GM21723 (cell line): ENCODE measurements around the gene FOXP1.

ENCODE experiments used
- ATAC-seq: cut with Tn5 transposase; IDR thresholded peaks from one replicate; pipeline ENCODE4 v1.9.1; 2021; ENCODE audit warnings: mild to moderate bottlenecking, moderate library complexity; ENCODE audit not compliant: unreplicated experiment

FOXP1 gene

GRCh38 chr3:71228156-71228866, 355.2 kb downstream of the FOXP1 start:
- ATAC-seq, result no peak

- ATAC-seq, result no peak
These were observed 356.3 kb downstream of the FOXP1 start for GRCh38 chr3:71227270-71227661.

DNA sequence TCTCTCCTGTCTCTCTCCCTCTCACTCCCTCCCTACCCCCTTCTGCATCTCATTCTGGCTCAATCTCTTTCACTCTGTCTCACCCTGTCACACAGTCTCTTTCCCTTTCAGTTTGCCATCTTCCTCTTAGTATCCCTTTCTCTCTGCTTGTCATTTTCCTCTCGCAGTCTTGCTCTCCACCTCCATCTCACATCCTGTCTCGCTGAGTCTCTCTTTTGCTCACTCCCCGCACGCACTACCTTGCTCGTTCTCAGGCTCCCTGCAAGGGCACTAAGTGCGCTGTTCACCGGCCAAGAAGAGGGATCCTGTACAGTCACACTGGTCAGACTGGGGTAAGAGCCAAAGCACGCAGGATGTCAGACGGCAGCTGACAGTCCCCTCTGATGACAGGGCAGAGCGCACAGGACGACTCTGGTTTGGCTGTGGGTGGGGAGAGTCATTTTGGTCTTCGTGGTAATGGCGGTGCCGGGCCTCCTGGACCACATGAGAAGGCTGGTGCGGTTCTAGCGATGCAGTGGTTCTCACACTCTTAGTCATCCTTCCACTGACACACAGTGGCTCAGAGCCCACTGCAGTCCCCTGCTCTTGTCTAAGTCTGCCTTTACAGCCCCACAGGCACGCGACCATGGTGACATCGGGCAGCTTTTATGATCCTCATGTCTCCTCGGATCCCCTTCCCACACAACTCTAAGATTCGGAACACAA, 356.8 kb downstream of the FOXP1 start:
- ATAC-seq, result peak; percentile 88

DNA sequence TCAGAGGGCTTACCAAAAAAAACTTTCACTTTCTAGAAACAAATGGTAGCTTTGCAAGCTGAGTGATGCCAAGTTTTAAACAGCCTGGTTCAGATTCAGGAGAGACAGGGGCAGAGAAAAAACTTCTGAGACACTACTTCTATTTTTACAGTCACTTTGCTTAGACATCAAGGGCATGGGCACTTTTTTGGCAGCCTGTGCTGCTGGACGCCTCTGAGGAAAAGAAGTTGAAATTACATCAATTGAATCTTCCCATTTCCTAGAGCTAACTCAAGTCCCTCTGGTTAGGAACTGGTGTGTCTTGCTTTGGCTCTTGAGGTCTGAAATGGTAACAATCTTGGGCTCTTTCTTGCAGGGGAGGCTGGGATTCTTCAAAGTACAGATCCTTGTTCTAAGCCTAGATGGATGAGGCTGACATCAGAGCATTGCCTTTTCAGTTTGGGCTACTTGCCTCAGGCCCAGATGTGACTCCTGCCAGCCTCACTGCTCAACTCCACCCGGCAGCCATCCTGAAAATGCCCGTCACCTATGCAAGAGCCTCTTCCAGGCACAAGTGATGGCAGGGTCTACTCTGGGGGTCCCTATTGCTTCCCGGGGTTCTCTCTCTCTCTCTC, 357.5 kb downstream of the FOXP1 start:
- peak; percentile 7 for ATAC-seq

DNA sequence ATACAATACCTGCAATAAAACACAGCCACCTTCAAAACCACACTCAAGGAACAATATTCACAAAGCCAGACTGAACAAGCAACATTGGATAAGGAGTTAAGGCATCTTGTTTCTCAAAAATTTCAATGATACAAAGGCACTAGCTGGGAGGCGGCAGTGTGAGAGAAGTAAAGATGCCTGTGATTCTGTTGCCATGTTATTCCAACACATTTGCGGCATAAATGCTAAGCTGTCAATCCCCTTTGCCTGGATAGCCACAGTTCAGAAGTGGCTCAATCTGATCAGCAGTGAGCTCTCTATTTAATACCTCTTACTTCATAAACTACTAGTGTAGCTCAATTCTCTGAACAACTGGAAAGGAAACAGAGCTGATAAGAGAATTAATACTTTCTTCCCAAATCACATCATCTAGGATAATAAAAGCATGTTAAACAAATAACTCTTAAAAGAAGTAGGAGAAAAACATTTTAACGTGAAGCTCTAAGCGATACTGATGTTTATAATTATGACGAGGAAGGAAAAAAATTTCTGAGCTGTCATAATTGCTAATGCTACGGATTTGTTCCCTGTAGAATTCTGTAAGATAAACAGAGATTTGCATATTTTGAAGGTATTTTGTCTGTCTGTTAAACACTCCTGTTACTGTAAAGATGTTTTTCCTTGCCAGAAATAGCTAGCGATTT, 358.4 kb downstream of the FOXP1 start:
- no peak for ATAC-seq

GRCh38 chr3:71219744-71220638, 363.5 kb downstream of the FOXP1 start:
- peak; percentile 100 for ATAC-seq

- no peak for ATAC-seq
These were observed 365.0 kb downstream of the FOXP1 start for GRCh38 chr3:71218508-71218907.

GRCh38 chr3:71217640-71218222, 365.8 kb downstream of the FOXP1 start:
- no peak for ATAC-seq

DNA sequence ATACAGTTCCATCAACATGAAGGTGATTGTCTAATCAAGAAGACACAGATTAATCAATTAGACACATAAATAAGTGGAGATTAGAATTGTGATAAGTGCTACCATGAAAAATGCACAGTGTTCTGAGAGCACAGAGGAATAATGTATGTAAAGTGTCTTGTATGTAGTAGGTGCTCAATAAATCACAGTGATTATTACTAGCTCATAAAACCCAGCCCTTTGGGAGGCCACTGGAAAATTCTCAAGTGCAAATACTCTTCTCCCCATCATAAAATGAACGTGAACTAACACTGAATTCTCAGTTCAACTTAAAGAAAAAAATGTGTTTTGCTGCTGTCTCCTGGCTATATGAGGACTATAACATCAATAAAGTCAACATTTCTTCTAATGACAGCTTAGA, 368.2 kb downstream of the FOXP1 start:
- no peak for ATAC-seq

DNA sequence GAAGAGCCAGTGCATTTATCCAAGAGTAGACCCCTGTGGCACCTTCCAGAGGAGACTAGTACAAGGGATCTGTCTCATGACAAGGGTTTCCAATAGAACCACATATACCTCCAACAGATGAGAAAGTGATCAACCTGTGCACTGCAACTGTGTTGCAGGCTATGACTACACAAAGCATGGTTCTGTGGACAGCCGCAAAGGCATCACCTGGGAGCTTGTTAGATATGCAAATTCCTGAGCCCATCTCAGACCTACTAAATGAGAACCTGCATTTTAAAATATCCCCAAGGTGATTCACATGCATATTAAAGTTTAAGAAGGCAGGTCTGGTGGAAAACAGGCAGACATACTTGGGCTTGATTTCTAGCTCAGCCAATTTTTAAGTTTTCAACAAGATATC, 368.7 kb downstream of the FOXP1 start:
- no peak for ATAC-seq

- ATAC-seq, result no peak
These were observed 369.5 kb downstream of the FOXP1 start for GRCh38 chr3:71214016-71214415.

DNA sequence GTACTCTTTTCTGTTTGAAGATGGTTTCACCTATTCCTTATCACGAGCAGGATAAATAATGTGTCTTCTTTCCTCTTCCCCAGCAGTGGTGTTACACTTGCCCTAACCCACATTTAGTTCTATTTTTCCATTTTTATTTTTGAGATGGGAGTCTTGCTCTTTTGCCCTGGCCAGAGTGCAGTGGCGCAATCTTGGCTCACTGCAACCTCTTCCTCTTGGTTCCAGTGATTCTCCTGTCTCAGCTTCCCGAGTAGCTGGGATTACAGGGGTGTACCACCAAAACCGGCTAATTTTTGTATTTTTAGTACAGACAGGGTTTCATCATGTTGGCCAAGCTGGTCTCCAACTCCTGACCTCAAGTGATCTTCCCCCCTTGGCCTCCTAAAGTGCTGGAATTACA, 372.4 kb downstream of the FOXP1 start:
- no peak for ATAC-seq

DNA sequence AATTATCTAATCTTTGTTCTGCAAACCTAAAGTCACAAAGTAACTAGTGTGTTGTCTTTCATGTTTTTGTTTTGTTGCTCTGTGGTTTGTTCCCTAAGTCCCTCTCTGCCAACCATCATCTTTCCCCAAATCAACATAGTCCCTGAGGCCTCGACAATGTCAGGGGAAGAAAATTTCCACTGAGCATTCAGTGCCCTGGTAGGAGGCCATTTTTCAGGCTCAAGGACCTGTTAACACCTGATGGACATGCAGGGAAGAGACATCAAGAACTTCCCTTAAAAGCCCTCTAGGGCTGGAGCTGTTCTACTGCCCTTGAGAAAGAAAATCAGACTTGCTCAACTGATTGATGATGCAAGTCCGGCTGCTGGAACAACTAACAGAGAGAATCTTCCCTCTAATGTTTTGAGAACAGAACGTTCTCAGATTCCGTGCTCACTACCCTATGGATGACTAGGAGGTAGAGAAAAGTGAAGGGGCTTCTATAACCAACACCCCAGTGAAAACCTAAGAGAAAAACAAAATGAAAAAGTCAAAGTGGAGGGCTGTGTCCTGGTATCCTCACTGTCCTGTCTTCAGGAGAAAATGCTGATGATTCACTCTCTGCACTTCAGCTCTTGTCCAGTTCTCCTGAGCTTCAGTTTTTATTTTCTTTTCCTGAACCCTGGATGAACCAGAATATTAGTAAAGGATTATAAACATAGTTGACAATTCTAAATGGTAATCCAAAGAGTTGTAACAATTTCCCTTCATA, 373.1 kb downstream of the FOXP1 start:
- no peak for ATAC-seq

GRCh38 chr3:71208211-71209095, 375.1 kb downstream of the FOXP1 start:
- ATAC-seq, result no peak

GRCh38 chr3:71207632-71208031, 375.9 kb downstream of the FOXP1 start:
- ATAC-seq, result no peak

DNA sequence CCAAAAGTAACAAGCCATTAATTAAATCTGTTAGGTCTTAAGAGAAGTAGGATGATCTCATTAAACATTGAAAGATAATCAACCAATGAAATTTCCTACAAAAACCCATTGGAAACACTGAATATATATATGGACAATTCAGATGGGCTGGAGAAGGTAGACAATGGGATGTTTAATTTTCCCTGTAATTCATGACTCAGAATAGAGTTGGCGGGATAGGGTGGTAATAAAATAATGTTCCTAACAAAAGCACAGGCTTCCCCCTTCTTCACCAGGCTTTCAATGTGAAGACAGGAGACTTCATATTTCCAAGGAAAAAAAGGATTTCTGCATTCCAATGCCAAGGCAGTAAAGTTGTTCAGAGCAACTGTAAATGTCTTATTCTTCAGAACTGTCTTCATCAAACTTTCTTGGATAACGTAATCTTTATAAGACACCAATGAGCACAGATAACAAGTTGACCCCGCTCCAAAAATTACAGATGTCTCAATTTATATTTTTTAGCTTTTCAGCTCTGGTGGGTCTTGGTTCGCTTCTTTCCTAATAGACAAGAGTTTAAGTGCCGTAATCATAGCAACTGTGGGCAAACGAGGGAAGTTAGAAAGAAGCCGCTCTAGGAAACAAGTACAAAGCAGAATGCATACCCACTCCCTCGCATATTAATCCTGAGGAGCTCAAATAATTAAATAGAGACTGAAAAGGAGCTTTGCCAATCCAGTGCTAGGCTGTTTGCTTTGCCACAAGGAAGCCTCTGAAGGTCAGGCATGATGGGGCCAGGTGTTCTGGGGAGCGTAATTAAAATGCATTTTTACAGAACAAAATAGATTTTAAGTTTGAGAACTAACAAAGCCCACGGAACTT, 377.0 kb downstream of the FOXP1 start:
- no peak for ATAC-seq

GRCh38 chr3:71203727-71204488, 379.6 kb downstream of the FOXP1 start:
- ATAC-seq, result no peak
